ENCODE data around the gene KBTBD8.

- TF ChIP-seq EZH2 (IDR thresholded peaks at IDR 0.05; ENCODE audit: insufficient read depth, low read length) (no peak), CTCF (IDR thresholded peaks at IDR 0.05; ENCODE audit: insufficient read depth, low read depth, low read length) (no peak)
These were observed 11.7 kb upstream of the KBTBD8 start for GRCh38 chr3:66986406-66986805.
